Stimulated activated CD8-positive, alpha-beta memory T cell treated with anti-CD3 and anti-CD28 coated beads, Interleukin-4, amount 100 ng/mL, for 4 hours (primary cell): ENCODE measurements around the gene CLBA1.

Source experiments
- DNase-seq, 2 donors: peaks; one replicate each; pipeline ENCODE4 v3.0.0-alpha.2; 2020; ENCODE audit warnings: low read depth in 2 of 2, low spot score in 1 of 2

CLBA1 gene

GRCh38 chr14:105005329-105005928 lies 19.8 kb downstream of the CLBA1 start:
- DNase-seq = no peak

GRCh38 chr14:105005929-105006830 lies 20.6 kb downstream of the CLBA1 start:
- DNase-seq = no peak

DNA sequence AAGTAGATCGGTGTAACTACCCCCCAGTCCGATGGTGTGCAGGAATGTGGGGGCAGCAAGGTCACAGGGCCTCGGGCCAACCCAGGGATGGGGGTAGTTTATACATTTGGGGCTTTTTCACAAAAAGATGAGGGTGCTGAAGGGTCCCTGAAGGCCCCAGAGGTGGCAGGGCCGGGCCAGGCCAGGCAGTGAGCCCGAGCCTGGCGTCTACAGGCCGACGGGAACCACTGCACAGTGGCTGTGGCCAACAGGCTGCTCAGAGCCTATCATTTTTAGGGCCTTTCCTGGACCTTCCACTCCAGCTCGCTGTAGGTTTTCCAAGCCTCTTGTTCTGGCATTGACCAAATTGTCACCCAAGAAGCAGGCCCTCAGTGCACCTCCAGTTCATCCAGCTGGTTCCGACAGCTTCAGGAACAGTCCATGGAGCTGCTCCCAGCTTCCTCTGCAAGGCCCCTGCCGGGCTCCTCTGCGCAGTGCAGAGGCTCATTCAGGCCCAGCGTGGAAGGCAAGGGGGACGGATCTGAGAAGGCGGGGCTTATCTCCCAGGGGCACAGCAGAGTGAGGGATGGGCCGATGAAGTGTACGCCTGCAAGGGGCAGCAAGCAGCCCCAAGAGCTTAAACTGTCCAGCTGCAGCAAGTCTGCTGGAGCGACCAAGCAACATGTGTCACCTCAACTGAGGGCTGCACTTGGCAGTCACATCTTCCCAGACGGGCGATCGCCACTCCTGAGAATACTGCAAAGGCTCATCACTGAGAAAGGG lies 21.4 kb downstream of the CLBA1 start:
- DNase-seq = no peak

GRCh38 chr14:105007593-105008264 lies 22.1 kb downstream of the CLBA1 start:
- DNase-seq = no peak

GRCh38 chr14:105010106-105010505 lies 24.5 kb downstream of the CLBA1 start:
- DNase-seq = no peak

- DNase-seq = no peak
Measured at GRCh38 chr14:105010891-105011291, 25.3 kb downstream of the CLBA1 start.

GRCh38 chr14:105011312-105011990 lies 25.9 kb downstream of the CLBA1 start:
- DNase-seq = no peak

DNA sequence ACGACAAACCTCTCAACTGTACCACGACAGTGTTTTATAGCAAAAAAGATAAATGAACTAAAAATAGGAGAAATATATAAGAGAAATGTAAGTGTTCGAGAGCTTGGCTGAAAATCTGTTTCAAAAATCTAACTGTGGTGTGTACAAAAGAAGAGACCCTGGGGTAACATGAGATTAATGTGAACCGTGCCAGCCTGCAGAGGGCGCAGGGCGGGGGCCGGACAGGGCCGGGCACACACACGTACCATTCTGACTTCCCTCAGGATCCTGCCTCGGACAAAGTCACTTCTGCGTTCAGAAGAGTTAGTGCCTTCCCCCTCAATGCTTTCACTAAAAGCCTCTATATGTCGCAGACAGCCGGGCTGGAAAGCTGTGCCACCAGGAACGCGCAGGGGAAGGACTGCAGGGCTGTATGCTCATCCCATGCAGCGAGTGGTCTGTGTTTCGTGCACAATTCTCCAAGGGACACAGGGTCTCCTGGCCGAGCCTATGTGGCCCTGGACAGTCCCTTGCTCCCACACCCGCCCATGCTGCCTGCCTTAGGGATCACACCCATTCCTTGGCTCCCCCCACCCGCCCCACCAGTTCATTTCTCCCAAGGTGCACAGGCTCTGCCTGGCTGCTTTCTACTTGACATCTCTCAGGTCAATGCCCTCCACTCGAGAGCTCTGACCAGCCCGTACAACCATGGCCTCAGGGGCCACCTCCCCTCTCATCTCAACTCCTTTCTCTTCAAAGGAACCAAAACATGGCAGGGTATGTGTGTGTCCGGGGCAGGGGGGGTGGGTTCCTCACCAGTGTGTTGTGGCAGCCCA lies 26.8 kb downstream of the CLBA1 start:
- no peak for DNase-seq

DNA sequence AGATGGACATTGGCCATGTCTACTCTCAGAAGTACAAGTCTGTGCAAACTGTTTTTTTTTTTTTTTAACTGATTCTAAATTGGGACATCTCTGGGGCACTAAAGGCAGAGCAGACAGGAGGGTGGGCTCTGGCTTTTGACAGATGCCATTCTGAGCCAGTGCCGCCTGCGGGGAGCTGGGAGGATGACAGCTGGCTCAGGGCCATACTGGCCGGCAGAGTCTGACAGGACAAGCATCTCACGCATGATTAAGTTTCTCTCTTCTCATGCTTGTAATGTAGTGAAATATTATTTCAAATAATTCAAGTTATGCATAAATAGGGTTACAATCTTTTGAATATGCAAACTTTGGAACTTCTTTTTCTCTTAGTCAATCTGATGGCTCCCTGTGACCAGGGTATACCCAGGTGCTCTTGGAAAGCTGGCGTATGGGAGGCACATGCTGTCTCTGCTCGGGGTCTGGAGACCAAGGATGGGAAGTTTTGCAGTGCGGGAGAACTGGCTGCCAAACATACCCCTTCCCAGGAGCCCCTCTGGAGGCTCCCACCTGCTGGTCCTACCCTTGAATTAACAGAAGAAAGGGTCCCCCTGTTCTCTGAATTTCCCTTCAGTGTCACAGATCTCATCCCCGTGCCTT lies 27.7 kb downstream of the CLBA1 start:
- DNase-seq = no peak

DNA sequence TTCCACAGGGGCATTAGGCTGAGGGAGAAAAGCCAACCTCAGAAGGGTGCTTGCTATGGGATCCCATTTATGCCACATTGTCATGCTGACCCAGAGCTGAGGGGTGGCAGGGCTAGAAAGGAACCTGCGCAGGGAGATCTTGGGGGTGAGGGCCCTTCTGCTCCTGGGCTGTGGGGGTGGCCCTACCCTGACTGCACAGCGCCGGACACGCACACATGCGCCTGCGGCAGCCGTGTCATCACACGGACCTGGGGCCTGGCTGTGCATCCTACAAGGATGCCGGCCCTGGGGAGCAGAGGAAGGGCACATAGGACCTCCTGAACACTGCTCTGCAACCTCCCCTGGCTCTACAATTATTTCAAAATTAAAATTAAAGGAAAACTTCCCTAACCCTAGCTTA lies 28.4 kb downstream of the CLBA1 start:
- DNase-seq = no peak

DNA sequence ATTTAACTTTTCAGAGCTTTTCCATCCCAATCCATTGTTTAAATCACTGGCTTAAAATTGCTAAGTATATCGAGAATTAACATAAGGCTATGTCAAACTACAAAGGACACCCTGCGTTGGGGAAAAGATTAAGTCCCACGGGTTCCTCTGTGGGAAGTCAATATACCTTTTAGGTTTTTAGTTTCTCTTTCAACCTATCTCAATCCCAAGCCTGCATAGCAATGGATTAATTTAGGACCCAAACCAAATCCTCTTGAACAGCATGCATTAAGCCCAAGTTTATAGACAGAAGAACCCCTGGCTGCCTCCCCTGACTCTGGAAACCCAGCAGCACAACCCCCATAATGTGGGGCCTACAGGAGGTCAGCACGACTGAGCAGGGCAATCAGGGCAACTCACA lies 29.0 kb downstream of the CLBA1 start:
- DNase-seq = no peak

DNA sequence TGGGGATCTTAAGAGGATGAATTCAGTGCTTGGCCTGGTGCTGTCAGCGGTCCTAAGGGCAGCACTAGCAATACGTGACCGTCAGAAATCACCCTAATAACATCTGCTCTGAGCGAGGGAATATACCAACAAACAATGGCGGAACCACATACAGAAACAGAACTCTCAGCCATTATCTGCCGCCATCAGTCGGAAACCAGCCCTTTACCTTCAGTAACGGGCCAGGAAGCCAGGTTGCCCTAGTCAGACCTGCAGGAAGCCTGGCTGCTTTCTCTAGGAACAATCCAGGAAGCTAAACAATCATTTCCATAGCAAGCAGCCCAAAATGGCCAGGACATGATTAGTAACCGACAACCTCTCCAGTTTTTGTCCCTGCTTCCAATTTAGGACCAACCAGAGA lies 29.7 kb downstream of the CLBA1 start:
- DNase-seq = no peak

DNA sequence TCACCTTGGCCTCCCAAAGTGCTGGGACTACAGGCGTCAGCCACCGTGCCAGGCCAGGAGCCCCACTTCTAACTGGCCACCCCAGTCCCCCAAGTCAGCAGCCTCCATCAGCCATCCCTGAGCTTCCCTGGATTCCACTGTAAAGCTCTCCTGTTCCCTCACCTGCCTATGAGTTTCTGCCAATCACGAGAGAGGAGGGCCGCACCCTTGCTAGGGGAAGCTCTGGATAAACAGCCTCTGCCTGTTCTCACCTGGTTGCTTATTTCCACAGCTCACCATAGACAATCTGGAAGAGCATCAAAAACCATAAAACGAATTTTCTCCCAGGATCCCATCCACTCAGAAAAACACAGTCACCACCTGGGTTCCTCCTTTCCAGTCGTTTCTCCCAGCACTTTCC lies 30.3 kb downstream of the CLBA1 start:
- no peak for DNase-seq

DNA sequence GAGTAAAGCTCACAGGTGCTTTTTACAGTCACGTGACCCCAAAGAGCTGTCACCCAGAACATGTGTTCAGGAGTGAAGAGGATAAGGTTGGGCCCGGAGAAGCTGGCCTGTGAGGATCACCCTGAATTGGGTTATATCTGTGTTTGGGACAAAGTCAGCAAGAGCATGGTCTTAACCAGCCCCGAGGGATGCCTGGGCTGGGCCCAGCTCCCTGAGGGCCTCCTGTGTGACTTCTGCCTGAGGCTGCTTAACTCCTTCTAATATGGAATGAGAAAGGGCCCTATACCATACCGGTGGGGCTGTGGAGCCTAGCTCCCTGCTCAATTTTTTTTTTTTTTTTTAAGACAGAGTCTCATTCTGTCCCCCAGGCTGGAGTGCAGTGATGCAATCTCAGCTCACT lies 32.8 kb downstream of the CLBA1 start:
- DNase-seq = no peak

DNA sequence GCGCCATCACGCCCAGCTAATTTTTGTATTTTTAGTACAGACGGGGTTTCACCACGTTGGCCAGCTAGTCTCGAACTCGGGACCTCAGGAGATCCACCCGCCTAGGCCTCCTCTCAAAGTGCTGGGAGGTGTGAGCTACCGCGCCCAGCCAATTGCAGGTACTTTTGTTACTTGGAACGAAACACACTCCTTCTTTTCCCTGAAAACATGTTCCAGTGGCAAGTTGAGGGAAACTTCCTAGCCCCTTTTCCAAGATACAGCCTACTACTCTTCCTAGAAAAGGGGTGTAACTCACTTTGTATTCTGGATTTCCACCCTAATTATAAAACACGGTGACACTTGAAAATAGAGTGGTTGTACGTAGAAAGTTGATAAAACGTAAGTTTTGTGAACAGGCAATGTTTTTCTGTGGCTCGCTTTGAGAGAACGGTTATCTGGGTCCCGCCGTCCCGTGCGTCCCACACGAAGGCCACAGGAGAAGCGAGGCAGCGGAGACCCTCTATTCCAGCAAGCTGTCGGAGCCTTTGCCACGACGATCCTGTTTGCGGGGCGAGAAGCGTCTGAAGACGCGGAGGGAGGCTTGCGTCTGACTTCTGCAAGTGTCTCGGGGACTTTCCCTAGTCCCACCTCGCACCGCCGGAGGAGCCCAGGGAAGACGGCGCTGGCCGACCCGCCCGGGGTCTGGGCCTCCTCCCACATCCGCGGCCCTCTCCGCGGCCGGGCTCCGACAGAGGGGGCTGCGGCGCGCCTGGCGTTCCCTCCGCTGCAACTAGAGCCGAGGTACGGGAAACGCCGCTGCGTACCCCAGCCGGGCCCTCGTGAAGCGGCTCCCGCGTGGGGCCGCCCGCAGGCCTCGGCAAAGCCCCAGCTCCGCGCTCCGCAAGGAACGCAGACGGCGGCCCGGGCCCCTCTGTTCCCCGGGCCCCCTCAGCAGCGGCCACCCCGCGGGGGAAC lies 34.5 kb downstream of the CLBA1 start:
- DNase-seq = peak; percentile 22 to 34

GRCh38 chr14:105020815-105021655 lies 35.4 kb downstream of the CLBA1 start, which contains the start of gene CDCA4:
TSS of gene CDCA4 (minus strand) at chr14:105021083. CDS start at chr14:105011929, 9,154 bp downstream.
- peak; percentile 95 to 96 for DNase-seq

- no peak for DNase-seq
Measured at GRCh38 chr14:105021656-105022275, 36.2 kb downstream of the CLBA1 start.
